Left ventricle myocardium inferior (tissue), 1 donor: ENCODE results near the gene FGD4. TPM values are rescaled to one million over a fixed set of nuclear protein-coding genes. Genes with fewer than 3 reads are reported as not detected.

Experiments
- DNase-seq: peaks from one replicate; pipeline ENCODE4 v3.0.0-alpha.2; 2020
- H3K27ac ChIP-seq: fragments of 200-600 bp; replicated peaks from 2 replicates; pipeline ENCODE4 v1.8.0; 2021
- H3K27me3 ChIP-seq: fragments of 200-600 bp; 2 replicates; pipeline ENCODE4 v1.8.0; 2021; ENCODE audit warnings: low read depth
- H3K36me3 ChIP-seq: fragments of 200-600 bp; 2 replicates; pipeline ENCODE4 v1.8.0; 2021
- H3K4me1 ChIP-seq: fragments of 200-600 bp; 2 replicates; pipeline ENCODE4 v1.8.0; 2021
- H3K4me3 ChIP-seq: fragments of 200-600 bp; 2 replicates; pipeline ENCODE4 v1.8.0; 2021; ENCODE audit warnings: mild to moderate bottlenecking, moderate library complexity
- H3K9me3 ChIP-seq: fragments of 200-600 bp; replicated peaks from 2 replicates; pipeline ENCODE4 v1.8.0; 2021
- CTCF ChIP-seq: fragments of 200-600 bp; IDR thresholded peaks from 2 replicates; pipeline ENCODE4 v1.8.0; 2021; ENCODE audit warnings: antibody characterized with exemption, mild to moderate bottlenecking, borderline replicate concordance
- intact Hi-C: fragments of 100-400 bp; cut with micrococcal nuclease; formaldehyde crosslinking; loops from one replicate; pipeline ENCODE4 v1.11.0; 2022
- total RNA-seq: library from RNA; stranded (reverse); fragmentation: NEBNext Ultra II Directional; extraction: Animal tissue kit (Norgen Biotek cat#: 25700); gene quantifications from one replicate; pipeline ENCODE4 v1.2.1, GENCODE V29; 2021
- donor health status: DM: no; HTN: yes; CAD: no; lungs with severe emphysema.

Gene FGD4
- total RNA-seq, 1 donor from 2014 or later, result 30.5 TPM

- TF ChIP-seq CTCF, result no peak
- Histone ChIP-seq H3K4me1 (peaks cover 11% of the 10 kb centered on the region), H3K36me3 (peaks cover 49% of the 10 kb centered on the region), H3K9me3 (no peaks in the 10 kb centered on the region), H3K27ac (no peak overlapping the region), H3K4me3 (no peak overlapping the region), H3K27me3 (no peaks in the 10 kb centered on the region)
- intact Hi-C loops, result no loop called here
- DNase-seq, result no peak
Observed at GRCh38 chr12:32598688-32599087, 199.3 kb downstream of the FGD4 start.

GRCh38 chr12:32600681-32601080 is 201.3 kb downstream of the FGD4 start:
- no peak overlapping the region for H3K27ac ChIP-seq
- no peak for TF ChIP-seq CTCF
- peaks cover 21% of the 10 kb centered on the region for H3K4me1 ChIP-seq
- DNase-seq, result no peak
- no peak overlapping the region for H3K4me3 ChIP-seq
- intact Hi-C loops, result no loop called here
- no peaks in the 10 kb centered on the region for H3K9me3 ChIP-seq
- H3K36me3 ChIP-seq, result peaks cover 46% of the 10 kb centered on the region
- no peaks in the 10 kb centered on the region for H3K27me3 ChIP-seq

- Histone ChIP-seq H3K36me3 (peaks cover 53% of the 10 kb centered on the region), H3K27ac (no peak overlapping the region), H3K4me3 (no peak overlapping the region), H3K9me3 (no peaks in the 10 kb centered on the region), H3K27me3 (no peaks in the 10 kb centered on the region), H3K4me1 (peaks cover 31% of the 10 kb centered on the region)
- intact Hi-C loops, result no loop called here
- no peak for DNase-seq
- TF ChIP-seq CTCF, result no peak
Observed at GRCh38 chr12:32603071-32603470, 203.7 kb downstream of the FGD4 start.

GRCh38 chr12:32603858-32604257 is 204.5 kb downstream of the FGD4 start:
- no peak for DNase-seq
- H3K27me3 ChIP-seq, result no peaks in the 10 kb centered on the region
- peaks cover 31% of the 10 kb centered on the region for H3K4me1 ChIP-seq
- no peaks in the 10 kb centered on the region for H3K9me3 ChIP-seq
- H3K4me3 ChIP-seq, result no peak overlapping the region
- H3K27ac ChIP-seq, result no peak overlapping the region
- peaks cover 53% of the 10 kb centered on the region for H3K36me3 ChIP-seq
- no peak for TF ChIP-seq CTCF
- intact Hi-C loops, result no loop called here

GRCh38 chr12:32604565-32604964 is 205.2 kb downstream of the FGD4 start:
- Histone ChIP-seq H3K4me3 (no peak overlapping the region), H3K36me3 (peaks cover 57% of the 10 kb centered on the region), H3K27ac (no peak overlapping the region), H3K4me1 (peaks cover 31% of the 10 kb centered on the region), H3K27me3 (no peaks in the 10 kb centered on the region), H3K9me3 (no peaks in the 10 kb centered on the region)
- no peak for DNase-seq
- no peak for TF ChIP-seq CTCF
- intact Hi-C loops, result no loop called here
